CD4-positive, alpha-beta T cell treated with Interleukin-2 at 100 ng/mL for 4 hours (primary cell): ENCODE results near the gene PRPF19.

ENCODE experiments used
- DNase-seq: peaks from one replicate; pipeline ENCODE4 v3.0.0-alpha.2; 2020; ENCODE audit warnings: low spot score

Gene PRPF19

GRCh38 chr11:60873533-60873932, 32.9 kb downstream of the PRPF19 start:
- DNase-seq, result no peak

DNA sequence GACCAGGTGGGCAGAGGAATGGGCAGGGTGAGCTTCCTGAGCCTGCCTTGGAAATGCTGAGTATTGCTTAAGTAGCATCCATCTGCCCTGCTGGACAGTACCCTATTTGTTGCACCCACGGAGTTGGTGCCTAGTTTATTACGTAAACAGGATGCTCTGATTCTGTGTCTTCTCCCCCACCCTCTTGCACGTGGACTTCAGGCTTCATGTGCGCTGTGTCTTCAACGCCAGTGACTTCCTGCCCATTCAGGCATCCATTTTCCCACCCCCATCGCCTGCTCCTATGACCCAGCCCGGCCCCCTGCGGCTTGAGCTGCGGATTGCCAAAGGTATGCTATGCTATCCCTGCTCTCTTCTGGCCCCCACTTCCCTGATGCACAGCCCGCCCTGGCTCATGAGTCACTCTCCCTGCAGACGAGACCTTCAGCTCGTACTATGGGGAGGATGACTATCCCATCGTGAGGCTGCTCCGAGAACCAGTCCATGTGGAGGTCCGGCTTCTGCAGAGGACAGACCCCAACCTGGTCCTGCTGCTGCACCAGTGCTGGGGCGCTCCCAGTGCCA, 33.3 kb downstream of the PRPF19 start:
- DNase-seq, result no peak

GRCh38 chr11:60872124-60872960, 34.0 kb downstream of the PRPF19 start:
- DNase-seq, result no peak

- no peak for DNase-seq
Observed at GRCh38 chr11:60871378-60872061, 34.9 kb downstream of the PRPF19 start.

- DNase-seq, result no peak
Observed at GRCh38 chr11:60870733-60871377, 35.5 kb downstream of the PRPF19 start.

DNA sequence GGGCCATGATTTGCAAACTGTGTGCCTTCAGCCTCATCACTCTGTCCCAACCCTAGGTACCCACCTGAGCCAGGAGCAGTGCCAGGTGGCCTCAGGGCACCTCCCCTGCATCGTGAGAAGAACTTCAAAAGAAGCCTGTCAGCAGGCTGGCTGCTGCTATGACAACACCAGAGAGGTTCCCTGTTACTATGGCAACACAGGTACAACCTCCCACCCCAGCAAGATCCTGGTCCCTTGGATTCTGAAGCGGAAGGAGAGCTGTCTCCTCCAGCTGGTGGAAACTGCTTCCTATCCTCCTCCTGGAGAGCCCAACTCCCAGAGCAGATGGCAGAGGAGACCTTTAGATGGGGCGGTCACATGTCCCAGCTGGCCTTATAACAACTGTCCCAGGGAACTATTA, 36.1 kb downstream of the PRPF19 start:
- DNase-seq, result peak; percentile 14

GRCh38 chr11:60869451-60869825, 36.9 kb downstream of the PRPF19 start:
- no peak for DNase-seq

- DNase-seq, result no peak
Observed at GRCh38 chr11:60868682-60869450, 37.5 kb downstream of the PRPF19 start.

GRCh38 chr11:60867871-60868681, 38.3 kb downstream of the PRPF19 start:
- no peak for DNase-seq

DNA sequence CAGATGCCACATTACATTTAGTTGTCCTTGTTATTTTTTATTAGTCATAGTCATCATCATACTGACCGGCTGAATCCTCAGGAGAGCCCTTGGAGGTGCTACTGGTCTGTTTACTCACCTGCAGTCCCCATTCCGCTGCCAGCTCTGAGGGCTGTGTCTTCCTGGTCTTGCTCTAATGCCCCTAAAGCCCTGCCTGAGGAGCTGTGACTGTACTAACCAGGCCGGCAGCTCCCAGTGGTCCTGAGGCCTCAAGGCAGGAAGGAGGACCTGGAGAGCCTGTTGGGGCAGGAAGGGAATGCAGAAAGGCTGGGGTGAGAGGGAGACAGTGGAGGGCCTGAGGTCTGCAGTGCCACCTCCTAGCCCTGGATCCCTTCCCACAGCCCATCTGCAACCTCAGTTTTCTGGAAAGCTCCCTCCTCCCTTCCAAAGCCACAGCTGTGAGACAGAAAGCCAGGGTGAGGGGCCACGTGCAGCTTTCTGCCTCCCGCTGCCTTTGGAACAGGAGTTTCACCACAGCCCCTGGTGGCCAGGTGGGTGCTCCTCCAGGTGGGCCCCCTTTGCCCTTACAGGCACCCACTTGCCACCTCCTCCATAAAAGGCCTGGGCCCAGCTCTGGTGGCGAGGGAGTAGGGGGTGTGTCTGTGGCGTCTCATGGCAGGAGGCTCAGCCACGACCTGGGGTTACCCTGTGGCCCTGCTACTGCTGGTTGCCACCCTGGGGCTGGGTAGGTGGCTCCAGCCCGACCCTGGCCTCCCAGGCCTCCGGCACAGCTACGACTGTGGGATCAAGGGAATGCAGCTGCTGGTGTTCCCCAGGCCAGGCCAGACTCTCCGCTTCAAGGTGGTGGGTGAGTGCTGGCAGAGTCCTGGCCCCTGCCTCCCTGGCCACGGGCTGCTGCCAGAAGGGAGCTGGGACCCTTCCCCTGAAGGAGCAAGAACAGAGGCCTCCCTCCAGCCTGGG, 39.2 kb downstream of the PRPF19 start, which contains the start of gene ZP1:
Gene ZP1, plus strand, starts transcription at position 632 of the 960 bp plus-strand sequence. Its CDS starts 20 bp downstream, at position 652.
- DNase-seq, result no peak

DNA sequence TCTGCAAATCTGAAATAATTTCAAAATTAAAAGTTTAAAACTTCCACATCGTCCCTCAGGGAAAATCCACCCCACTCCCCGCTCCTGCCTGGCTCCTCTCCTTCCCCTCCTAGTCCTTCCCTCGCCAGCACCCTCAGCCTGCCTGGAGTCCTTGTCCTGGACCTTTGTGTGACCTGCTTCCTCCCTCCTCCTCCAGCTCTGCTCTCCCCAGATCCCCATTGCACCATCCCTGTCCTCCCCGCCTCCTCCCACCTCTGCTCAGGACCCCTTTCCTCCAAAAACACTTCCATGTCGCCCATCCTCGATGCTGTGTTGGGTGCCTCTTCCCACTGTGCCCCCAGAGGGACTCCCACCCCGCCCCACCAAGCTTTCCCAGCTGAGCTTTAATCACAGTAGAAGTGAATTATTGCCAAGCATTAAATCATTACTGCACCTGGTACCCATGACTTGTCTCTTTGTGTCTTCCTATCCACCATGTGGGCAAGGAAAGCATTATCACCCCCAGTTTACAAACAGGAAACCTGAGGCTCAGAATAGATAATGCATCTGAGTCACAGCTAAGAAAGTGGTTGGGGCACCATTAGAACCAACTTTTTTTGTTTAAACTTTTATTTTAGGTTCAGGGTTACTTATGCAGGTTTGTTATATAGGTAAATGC, 41.4 kb downstream of the PRPF19 start:
- DNase-seq, result no peak

DNA sequence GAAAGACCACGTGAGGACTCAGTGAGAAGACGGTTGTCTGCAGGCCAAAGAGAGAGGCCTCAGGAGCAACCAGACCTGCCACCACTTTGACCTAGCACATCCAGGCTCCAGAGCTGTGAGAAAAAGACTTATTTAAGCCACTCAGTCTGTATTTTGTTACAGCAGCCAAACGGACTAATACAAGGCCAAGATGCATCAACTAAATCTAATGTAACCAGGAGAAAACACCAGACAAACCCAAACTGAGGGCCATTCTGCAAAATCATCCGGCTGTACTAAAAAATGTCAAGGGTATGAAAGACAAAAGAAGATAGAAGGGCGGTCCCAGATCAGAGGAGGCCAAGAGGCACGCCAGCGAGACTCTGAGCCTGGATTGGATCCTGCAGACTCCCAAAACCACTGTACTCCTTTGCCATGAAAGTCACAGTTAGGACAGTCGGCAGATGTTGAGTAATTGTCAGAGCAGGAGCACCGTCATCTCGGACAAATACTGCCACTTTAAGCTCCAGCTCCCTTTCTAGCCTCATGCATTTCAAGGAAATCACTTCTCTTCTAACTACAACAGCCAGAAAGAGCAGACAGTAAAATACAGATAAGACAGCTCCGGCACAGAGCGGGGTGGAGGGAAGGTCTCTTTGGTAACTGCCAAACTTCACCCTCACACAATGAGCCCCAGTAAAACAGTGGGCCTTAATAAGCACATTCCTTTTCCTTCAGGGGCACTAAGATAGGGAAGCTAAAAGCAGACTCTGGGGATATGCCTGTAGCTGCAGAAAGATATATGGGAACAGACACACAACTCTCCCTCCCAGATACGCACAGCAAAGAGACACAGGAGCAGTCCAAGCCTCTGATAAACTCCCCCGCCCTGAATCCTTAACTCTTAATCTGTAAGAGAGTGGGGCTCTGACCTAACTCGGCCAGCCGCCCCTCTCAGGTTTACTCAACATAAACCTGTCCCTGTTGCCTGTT, 42.5 kb downstream of the PRPF19 start:
- no peak for DNase-seq

- no peak for DNase-seq
Observed at GRCh38 chr11:60862171-60862570, 44.2 kb downstream of the PRPF19 start.

DNA sequence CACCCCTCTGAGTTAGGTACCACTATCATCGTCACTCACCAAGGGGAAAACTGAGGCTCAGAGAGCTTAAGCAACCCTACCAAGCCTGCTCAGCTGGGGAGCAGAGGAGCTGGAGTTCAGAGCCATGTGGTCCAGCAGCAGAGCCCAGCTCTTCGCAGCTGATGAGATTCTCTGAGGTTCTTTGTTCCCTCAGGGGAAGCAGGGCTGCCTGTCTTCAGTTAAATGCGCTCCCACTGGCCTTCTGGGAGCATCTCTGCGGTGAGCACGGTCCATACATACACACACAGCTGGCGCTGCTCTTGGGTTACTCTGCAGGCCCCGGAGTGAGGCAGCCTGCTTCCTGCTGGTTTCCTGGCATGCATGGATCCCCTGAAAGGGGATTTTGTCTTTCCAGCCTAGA, 45.4 kb downstream of the PRPF19 start:
- DNase-seq, result no peak

- DNase-seq, result no peak
Observed at GRCh38 chr11:60859616-60860250, 46.7 kb downstream of the PRPF19 start.

- no peak for DNase-seq
Observed at GRCh38 chr11:60858731-60859464, 47.5 kb downstream of the PRPF19 start.

- DNase-seq, result no peak
Observed at GRCh38 chr11:60858236-60858635, 48.1 kb downstream of the PRPF19 start.
